Nephron progenitor cell (in vitro differentiated cells): Measurements from ENCODE around the gene MAP1LC3B2.

Experiments used
- DNase-seq: peaks from one replicate; pipeline ENCODE4 v3.0.0; 2021
- H3K27ac Mint-ChIP-seq: 2 replicates; pipeline ENCODE4 v1.8.0; 2021; ENCODE audit warnings: mild to moderate bottlenecking, moderate library complexity, mixed read lengths
- H3K27me3 Mint-ChIP-seq: 2 replicates; pipeline ENCODE4 v1.8.0; 2021; ENCODE audit warnings: mild to moderate bottlenecking, low read depth, mixed read lengths; ENCODE audit not compliant: poor library complexity
- H3K36me3 Mint-ChIP-seq: 2 replicates; pipeline ENCODE4 v1.8.0; 2021; ENCODE audit warnings: low read depth, mixed read lengths
- H3K4me1 Mint-ChIP-seq: 2 replicates; pipeline ENCODE4 v1.8.0; 2021; ENCODE audit warnings: mixed read lengths
- H3K4me3 Mint-ChIP-seq: 2 replicates; pipeline ENCODE4 v1.8.0; 2021; ENCODE audit warnings: mild to moderate bottlenecking, moderate library complexity, mixed read lengths
- H3K9me3 Mint-ChIP-seq: 2 replicates; pipeline ENCODE4 v1.8.0; 2021; ENCODE audit warnings: mild to moderate bottlenecking, moderate library complexity, mixed read lengths
- TF ChIP-seq, protein P1 (sequence below): fragments of 200-600 bp; sonication (generic); IDR thresholded peaks from 2 replicates; pipeline ENCODE4 v1.5.0; 2021; ENCODE audit warnings: antibody characterized with exemption

Gene MAP1LC3B2

DNA sequence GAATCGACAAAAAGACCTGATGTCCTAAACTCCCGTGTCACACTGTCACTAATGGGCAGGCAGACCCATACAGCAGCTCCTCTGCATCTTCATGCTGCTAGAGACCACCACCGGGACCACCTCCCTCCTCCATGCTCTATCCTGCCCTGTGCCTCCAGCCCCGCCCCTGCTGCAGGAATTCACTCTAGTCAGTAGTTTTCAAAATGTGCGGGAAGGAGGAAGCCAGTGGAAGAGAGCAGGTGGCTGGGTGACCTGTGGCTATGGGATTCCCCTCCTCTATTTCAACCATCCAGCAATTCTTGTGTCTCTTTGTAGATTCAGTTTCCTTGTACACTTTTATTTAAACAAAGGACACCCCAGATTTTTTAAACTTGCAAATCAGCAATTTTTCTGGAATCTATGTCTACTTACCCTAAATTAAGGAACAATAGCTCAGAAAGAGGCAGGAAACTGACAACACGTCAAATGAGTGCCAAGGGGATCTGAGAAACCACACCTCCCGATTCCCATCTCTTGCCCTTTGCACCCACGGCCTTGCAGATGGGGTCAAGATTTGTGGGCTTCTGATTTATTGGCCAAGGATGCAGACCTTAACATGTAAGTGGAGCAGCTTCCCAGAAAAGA is 20.4 kb upstream of the MAP1LC3B2 start:
- DNase-seq, result no peak
- TF ChIP-seq, protein P1, sequence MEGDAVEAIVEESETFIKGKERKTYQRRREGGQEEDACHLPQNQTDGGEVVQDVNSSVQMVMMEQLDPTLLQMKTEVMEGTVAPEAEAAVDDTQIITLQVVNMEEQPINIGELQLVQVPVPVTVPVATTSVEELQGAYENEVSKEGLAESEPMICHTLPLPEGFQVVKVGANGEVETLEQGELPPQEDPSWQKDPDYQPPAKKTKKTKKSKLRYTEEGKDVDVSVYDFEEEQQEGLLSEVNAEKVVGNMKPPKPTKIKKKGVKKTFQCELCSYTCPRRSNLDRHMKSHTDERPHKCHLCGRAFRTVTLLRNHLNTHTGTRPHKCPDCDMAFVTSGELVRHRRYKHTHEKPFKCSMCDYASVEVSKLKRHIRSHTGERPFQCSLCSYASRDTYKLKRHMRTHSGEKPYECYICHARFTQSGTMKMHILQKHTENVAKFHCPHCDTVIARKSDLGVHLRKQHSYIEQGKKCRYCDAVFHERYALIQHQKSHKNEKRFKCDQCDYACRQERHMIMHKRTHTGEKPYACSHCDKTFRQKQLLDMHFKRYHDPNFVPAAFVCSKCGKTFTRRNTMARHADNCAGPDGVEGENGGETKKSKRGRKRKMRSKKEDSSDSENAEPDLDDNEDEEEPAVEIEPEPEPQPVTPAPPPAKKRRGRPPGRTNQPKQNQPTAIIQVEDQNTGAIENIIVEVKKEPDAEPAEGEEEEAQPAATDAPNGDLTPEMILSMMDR, result no peak
- peak overlapping the region; percentile 98 for H3K27ac Mint-ChIP-seq
- H3K4me3 Mint-ChIP-seq, result peak overlapping the region; percentile 62
- peaks cover 83% of the 10 kb centered on the region for H3K4me1 Mint-ChIP-seq
- H3K36me3 Mint-ChIP-seq, result no peaks in the 10 kb centered on the region
- no peaks in the 10 kb centered on the region for H3K9me3 Mint-ChIP-seq
- peaks cover 2% of the 10 kb centered on the region for H3K27me3 Mint-ChIP-seq

DNA sequence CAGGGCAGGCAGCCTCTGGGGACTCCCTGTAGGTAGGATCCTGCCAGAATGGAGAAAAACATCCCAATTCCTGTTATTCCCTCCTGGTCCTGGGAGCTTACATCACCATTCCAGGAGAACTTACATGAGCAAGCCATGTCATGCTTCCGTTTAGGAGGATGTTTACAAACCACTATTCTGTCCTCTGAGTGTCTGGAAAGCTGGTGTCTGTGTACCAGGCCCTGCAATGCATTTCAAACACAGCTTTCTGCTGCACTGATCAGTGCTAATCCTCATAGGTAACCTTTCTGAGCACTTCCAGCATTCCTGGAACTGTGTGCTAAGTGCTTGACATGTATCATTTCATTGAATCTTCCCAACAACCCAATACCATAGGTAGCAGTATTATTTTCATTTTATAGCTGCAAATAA is 19.8 kb upstream of the MAP1LC3B2 start:
- TF ChIP-seq, protein P1, result no peak
- no peak for DNase-seq
- H3K27me3 Mint-ChIP-seq, result peaks cover 2% of the 10 kb centered on the region
- H3K27ac Mint-ChIP-seq, result peak overlapping the region; percentile 98
- H3K4me3 Mint-ChIP-seq, result peak overlapping the region; percentile 62
- no peaks in the 10 kb centered on the region for H3K9me3 Mint-ChIP-seq
- peaks cover 81% of the 10 kb centered on the region for H3K4me1 Mint-ChIP-seq
- H3K36me3 Mint-ChIP-seq, result no peaks in the 10 kb centered on the region

DNA sequence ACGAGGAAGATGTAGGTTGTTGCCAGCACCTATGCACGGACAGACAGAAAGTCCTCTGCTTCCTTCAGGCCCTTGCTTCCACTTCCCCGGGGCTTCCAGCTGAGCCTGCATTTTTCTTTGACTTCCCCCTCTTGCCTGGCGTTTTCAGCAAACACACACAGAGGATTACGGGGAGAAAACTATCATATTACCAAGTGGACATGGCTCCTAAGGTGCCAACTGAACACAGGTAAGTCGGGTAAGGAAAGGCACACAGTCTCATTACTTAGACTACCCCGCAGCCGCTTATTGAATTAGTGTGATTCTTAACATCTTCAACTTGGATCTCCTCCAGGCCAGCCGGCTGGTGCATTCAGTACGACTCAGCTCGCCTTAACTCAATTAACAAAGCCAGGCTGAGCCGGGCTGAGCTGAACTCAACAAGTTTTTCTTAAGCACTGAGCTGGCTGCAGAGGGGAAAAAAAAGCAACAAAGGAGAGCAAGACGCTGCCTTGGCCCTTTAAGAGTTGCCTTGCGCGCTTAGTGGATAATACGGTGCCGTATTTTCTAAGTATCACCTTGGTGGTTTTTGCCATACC is 19.2 kb upstream of the MAP1LC3B2 start:
- TF ChIP-seq, protein P1, result no peak
- Mint-ChIP-seq H3K27me3 (peaks cover 2% of the 10 kb centered on the region), H3K36me3 (no peaks in the 10 kb centered on the region), H3K4me3 (peak overlapping the region; percentile 62), H3K4me1 (peaks cover 80% of the 10 kb centered on the region), H3K9me3 (no peaks in the 10 kb centered on the region), H3K27ac (peak overlapping the region; percentile 98)
- no peak for DNase-seq

DNA sequence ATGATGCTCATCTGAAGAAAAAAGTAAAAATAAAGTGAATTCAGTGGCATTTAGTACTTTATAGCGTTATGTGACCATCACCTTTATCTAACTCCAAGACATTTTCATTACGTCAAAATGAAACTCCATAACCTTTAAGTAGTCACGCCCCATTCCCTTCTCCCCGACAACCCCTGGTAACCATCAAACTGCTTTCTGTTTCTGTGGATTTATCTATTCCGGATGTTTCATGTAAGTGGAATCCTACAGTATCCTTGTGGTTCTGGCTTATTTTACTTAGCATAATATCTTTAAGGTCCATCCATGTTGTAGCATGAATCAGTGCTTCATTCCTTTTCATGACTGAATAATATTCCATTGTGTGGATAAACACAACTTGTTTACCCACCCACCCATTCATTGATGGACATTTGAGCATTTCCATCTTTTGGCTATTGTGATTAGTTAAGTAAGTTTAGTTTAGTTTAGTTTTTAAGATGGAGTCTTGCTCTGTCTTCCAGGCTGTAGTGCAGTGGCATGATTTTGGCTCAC is 18.5 kb upstream of the MAP1LC3B2 start:
- Mint-ChIP-seq H3K27me3 (peaks cover 2% of the 10 kb centered on the region), H3K4me3 (no peak overlapping the region), H3K9me3 (no peaks in the 10 kb centered on the region), H3K36me3 (no peaks in the 10 kb centered on the region), H3K27ac (peak overlapping the region; percentile 12), H3K4me1 (peaks cover 76% of the 10 kb centered on the region)
- TF ChIP-seq, protein P1, result no peak
- DNase-seq, result no peak

DNA sequence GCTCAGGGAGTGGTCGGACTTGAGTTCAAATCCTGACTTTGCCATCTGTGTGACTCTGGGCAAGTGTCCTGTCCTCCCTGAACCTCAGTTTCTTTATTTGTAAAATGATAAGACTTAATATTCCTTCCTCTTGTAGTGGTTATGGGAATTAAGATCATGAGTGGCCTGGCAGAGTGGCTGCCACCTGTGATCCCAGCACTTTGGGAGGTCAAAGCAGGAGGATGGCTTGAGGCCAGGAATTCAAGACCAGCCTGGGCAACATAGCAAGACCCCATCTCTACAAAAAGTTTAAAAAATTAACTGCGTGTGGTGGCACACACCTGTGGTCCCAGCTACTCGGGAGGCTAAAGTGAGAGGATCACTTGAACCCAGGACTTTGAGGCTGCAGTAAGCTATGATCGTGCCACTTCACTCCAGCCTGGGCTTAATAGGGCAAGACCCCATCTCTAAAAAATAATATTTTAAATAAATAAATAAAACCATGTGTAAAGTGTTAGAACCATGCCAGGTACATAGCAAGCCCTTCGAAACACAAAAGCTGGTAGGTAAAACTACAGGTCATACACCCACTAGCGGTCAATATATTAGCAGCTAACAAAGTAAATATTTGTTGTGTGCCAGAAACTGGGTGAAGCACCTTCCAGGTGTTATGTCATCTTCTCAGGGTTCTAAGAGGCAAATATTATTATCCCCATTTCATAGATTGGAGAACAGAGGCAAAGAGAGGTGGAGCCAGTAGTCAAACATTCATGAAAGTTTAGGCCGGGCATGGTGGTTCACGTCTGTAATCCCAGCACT is 17.4 kb upstream of the MAP1LC3B2 start:
- no peak for DNase-seq
- Mint-ChIP-seq H3K4me3 (no peak overlapping the region), H3K36me3 (no peaks in the 10 kb centered on the region), H3K27ac (no peak overlapping the region), H3K4me1 (peaks cover 72% of the 10 kb centered on the region), H3K27me3 (peaks cover 2% of the 10 kb centered on the region), H3K9me3 (no peaks in the 10 kb centered on the region)
- TF ChIP-seq, protein P1, result no peak
